Measurements from ENCODE around the gene CAMK2A.
"Not testable (repeated sequence)": the region's sequence is repeated elsewhere in the genome, so short reads cannot be mapped to it uniquely, and the experiment has no call there.

GRCh38 chr5:150233706-150234105 is 55.9 kb downstream of the CAMK2A start:
- TF ChIP-seq CTCF (IDR thresholded peaks at IDR 0.05); ZFX (IDR thresholded peaks at IDR 0.05; ENCODE audit: borderline replicate concordance): not testable (repeated sequence)
